ENCODE measurements around the gene DNAJC2.
"Not testable (repeated sequence)": the region's sequence is repeated elsewhere in the genome, so short reads cannot be mapped to it uniquely, and the experiment has no call there.

DNAJC2 gene

DNA sequence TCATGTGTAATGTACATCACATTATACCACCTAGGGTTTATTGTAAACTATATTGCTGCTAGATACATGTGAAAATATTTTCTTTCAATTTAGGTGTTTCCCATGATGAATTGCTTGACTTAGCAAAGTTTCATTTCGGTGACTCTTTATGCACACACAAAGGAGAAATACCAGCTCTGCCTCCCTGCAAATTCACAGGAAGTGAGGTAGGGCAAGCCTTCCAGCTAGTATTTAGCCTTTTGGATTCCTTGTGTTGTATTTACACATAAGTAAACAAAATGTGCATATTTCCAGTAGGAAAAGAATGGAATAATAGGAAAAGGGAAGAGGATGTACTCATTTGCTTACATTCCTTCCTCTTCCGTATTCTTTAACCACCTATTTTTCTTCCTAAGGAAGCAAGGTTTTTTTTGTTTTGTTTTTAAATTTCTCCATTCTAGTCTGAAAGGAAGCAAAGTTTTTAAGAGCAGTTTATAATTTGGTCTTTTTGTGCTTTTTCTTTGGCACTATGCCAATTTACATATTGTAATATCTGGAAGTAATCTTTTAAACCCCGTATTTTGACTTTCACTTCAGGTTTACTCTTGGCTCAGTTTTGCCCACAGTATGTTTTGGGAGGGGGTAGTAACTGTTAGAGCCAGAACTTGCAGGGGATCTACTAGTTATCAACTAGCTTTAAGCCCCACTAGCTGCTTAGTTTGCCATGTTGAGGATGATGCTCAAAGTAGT, 36.9 kb downstream of the DNAJC2 start:
- Histone ChIP-seq H3K9me3 (no peaks in the 10 kb centered on the region), H3K4me3 (no peak overlapping the region), H3K4me1 (no peaks in the 10 kb centered on the region), H3K36me3 (replicated peaks) (peaks cover 95% of the 10 kb centered on the region), H3K27me3 (ENCODE audit: low read depth) (no peaks in the 10 kb centered on the region)
- in situ Hi-C loops (cut with MboI; ENCODE audit: low sequenced_read_pairs), result no loop called here
- DNase-seq (ENCODE audit: low spot score in 2 of 2), result no peak

DNA sequence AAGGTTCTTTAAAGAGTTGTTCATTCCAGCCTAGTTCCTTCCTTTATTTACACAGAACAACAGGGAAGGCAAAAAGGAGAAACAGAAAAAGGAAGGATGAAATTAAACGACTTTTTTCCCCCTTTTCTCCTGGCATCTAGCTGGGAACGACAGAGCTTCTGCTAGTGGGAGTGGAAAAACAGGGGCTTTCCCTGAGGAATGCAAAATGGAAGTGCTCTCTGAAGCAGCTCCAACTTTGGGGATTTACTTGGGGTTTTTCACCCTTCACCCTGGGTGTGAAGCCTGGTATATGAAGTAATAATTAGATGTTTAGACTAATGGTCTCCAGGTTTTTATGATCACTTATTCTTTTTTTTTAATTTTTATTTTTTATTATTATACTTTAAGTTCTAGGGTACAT, 43.1 kb downstream of the DNAJC2 start:
- in situ Hi-C loops (cut with MboI; ENCODE audit: low sequenced_read_pairs), result no loop called here
- Histone ChIP-seq H3K4me3 (no peak overlapping the region), H3K36me3 (replicated peaks) (peaks cover 72% of the 10 kb centered on the region), H3K4me1 (peaks cover 14% of the 10 kb centered on the region), H3K9me3 (no peaks in the 10 kb centered on the region), H3K27me3 (ENCODE audit: low read depth) (no peaks in the 10 kb centered on the region)
- no peak for DNase-seq (ENCODE audit: low spot score in 2 of 2)

DNA sequence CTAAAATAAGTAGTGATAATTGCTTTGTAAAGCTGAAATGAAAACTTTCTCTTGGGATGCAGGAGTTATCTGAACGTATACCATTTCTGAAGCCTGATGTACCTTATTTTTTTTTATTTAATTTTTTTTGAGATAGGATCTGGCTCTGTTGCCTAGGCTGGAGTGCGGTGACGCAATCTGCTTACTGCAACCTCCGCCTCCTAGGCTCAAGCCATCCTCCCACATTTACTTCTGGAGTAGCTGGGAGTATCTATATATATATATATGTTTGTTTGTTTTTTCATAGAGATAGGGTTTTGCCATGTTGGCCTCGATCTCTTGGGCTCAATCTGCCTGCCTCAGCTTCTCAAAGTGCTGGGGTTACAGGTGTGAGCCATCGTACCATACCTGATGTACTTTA, 44.9 kb downstream of the DNAJC2 start:
- DNase-seq (ENCODE audit: low spot score in 2 of 2), result no peak
- H3K4me3 ChIP-seq, result no peak overlapping the region
- in situ Hi-C loops (cut with MboI; ENCODE audit: low sequenced_read_pairs), result no loop called here

DNA sequence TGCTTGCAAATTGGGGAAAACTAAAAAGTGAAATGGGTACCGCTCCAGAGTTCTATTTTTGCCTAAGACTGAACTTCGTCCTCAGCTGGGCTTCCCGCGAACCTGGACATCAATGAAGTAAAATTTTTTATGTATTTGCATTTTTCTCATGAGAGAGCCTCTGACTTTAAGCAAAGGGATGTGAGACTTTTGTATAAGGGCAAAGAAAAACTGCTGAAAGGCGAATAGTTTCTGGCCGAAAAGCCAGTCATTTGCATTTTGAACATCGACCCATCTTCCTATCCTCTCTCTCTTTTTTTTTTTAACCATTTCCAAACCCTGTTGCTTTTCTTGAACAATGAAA, 46.8 kb downstream of the DNAJC2 start:
- in situ Hi-C loops (cut with MboI; ENCODE audit: low sequenced_read_pairs), result no loop called here
- Histone ChIP-seq H3K36me3 (replicated peaks) (peaks cover 39% of the 10 kb centered on the region), H3K9me3 (no peaks in the 10 kb centered on the region), H3K27me3 (ENCODE audit: low read depth) (no peaks in the 10 kb centered on the region), H3K4me3 (peak overlapping the region; percentile 95), H3K4me1 (peaks cover 14% of the 10 kb centered on the region)
- DNase-seq (ENCODE audit: low spot score in 2 of 2), result no peak

More for the DNA sequence above, 44.9 kb downstream of the DNAJC2 start:
- H3K36me3 ChIP-seq (replicated peaks), result peaks cover 57% of the 10 kb centered on the region
- H3K4me1 ChIP-seq, result peaks cover 14% of the 10 kb centered on the region
- H3K9me3 ChIP-seq, result no peaks in the 10 kb centered on the region
- no peaks in the 10 kb centered on the region for H3K27me3 ChIP-seq (ENCODE audit: low read depth)

DNA sequence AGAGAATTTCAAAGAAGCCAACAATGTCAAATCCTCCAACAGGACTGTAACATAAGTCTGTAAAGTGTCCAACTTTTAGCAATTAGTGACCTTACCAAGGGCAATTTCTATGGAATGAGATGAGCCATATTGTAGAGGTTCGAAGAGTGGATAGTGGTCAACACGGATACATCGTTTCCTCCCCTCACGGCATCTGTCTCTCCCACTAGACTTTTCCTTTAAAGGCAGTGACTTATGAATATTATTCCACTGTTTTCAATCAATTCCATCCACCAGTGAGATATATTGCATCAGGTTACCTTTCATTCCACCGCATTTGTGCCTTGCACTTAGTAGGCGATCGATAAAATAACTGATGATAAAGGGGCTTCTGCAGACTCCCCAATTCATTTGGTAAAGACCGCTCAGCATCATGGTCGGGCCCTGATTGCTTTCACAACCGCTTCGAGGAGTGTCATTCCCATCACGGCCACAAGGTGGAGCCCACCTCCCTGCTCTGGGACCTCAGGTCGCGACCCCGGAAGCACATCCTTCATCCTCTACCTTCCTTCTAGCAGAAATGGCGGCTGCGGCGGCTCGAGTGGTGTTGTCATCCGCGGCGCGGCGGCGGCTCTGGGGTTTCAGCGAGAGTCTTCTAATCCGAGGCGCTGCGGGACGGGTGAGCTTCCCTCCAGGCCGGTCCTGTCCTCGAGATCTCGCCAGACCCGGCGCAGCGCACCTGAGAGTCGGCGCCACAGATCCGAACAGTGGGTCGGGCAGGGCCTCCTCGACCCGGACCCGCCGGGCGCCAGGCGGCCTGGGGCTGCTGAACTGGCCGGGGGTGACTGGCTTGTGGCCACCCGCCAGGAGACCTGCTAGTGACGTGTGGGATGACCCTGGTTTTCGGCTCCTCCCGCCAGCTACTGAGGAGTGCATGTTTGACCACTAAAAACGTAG, 47.4 kb downstream of the DNAJC2 start, which contains the start of gene PMPCB:
Gene PMPCB, plus strand, starts transcription at position 535 of the 936 bp plus-strand sequence. Its CDS starts 25 bp downstream, at position 560.
- Histone ChIP-seq H3K36me3 (replicated peaks) (peaks cover 33% of the 10 kb centered on the region), H3K4me1 (peaks cover 14% of the 10 kb centered on the region), H3K9me3 (no peaks in the 10 kb centered on the region), H3K4me3 (peak within 1 kb of the TSS; percentile 95), H3K27me3 (ENCODE audit: low read depth) (no peaks in the 10 kb centered on the region; the same call in 1 of the 2 replicates)
- in situ Hi-C loops (cut with MboI; ENCODE audit: low sequenced_read_pairs), result no loop called here
- peak; percentile 93 to 96 for DNase-seq (ENCODE audit: low spot score in 2 of 2)

DNA sequence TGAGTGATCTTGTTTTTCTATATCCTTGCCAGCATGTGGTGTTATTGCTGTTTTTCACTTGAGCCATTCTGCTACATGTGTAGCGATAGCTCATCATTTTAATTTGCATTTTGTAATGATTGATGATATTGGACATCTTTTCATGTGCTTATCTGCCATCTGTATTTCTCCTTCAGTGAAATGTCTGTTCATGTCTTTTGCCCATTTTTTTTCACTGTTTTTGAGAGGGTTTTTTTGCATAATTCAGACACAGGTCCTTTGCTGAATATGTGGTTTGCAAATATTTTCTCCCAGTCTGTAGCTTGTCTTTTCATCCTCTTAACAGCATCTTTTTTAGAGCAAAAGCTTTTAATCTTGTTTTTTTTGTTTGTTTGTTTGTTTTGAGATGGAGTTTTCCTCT, 51.0 kb downstream of the DNAJC2 start:
- Histone ChIP-seq H3K4me3 (no peak overlapping the region), H3K4me1 (peaks cover 11% of the 10 kb centered on the region), H3K9me3 (no peaks in the 10 kb centered on the region), H3K36me3 (replicated peaks) (peaks cover 4% of the 10 kb centered on the region; the same call in 1 of the 2 replicates), H3K27me3 (ENCODE audit: low read depth) (no peaks in the 10 kb centered on the region; the same call in 1 of the 2 replicates)
- DNase-seq (ENCODE audit: low spot score in 2 of 2), result no peak
- in situ Hi-C loops (cut with MboI; ENCODE audit: low sequenced_read_pairs), result no loop called here

DNA sequence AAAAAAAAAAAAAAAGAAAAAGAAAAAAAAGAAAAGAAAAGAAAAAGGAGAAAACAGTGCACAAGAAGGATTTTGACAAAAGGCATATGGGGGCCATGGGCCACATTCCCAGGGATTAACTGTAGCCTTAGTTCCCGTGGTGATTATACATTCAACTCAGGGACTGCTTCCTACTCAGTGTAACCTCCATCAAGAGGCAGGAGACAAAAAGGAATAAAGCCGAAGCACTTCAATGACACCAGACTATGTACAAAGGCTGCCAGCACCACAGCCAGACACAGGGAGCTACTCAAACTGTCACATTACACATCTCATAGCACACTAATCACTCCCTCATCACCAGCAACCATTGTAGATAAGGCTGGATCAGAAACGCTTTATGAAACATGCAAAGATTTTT, 52.4 kb downstream of the DNAJC2 start:
- DNase-seq (ENCODE audit: low spot score in 2 of 2), result no peak
- in situ Hi-C loops (cut with MboI; ENCODE audit: low sequenced_read_pairs), result no loop called here
- no peaks in the 10 kb centered on the region; the same call in 1 of the 2 replicates for H3K27me3 ChIP-seq (ENCODE audit: low read depth)
- peaks cover 5% of the 10 kb centered on the region for H3K4me1 ChIP-seq
- no peak overlapping the region for H3K4me3 ChIP-seq
- no peaks in the 10 kb centered on the region for H3K36me3 ChIP-seq (replicated peaks)
- H3K9me3 ChIP-seq, result no peaks in the 10 kb centered on the region

DNA sequence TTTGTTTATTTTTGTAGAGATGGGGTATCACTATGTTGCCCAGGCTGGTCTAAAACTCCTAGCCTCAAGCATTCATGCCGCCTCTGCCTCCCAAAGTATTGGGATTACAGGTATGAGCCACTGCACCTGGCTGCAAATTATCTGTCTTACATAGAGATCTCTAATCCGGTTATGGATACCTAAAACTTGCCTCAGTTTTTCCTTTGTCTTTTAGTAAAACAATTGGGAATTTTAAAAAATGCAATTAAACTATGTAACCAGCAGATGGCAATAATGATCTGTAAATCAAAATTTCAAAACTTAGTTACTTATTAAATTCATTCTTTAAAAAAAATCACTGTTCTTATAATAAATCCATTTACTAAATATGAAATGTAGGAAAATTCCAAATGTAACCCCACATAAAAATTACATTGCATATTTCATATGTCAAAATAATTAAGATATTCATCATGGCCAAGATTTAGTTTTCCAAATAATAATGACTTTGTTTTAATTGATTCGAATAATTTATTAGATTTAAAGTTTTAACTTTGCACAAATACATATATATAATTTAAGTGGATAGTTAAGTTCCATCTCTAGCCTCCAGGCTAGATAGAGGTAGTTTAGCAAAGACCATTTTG, 61.7 kb downstream of the DNAJC2 start:
- H3K27me3 ChIP-seq (ENCODE audit: low read depth); in situ Hi-C loops (cut with MboI; ENCODE audit: low sequenced_read_pairs); H3K36me3 ChIP-seq (replicated peaks); DNase-seq (ENCODE audit: low spot score in 2 of 2); H3K4me3 ChIP-seq; H3K9me3 ChIP-seq; H3K4me1 ChIP-seq: not testable (repeated sequence)

DNA sequence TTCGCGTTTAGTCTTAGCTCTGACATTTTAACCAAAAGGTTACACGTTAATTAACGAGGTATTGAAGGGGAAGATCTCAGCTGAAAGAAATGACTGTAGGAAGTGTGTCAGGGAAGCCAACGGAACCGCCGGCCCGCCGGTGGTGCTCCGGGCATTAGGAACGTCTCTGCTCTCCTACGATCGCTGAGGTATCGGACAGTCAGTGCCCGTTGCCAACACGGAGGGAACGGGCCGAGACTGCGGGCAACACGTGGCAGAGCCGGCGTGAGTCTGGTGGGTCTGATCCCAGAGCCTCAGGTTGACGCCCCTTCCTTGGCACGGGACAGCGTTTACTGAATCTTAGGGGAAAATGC, 63.8 kb downstream of the DNAJC2 start:
- H3K4me3 ChIP-seq; in situ Hi-C loops (cut with MboI; ENCODE audit: low sequenced_read_pairs); DNase-seq (ENCODE audit: low spot score in 2 of 2); H3K4me1 ChIP-seq; H3K36me3 ChIP-seq (replicated peaks); H3K27me3 ChIP-seq (ENCODE audit: low read depth); H3K9me3 ChIP-seq: not testable (repeated sequence)

DNA sequence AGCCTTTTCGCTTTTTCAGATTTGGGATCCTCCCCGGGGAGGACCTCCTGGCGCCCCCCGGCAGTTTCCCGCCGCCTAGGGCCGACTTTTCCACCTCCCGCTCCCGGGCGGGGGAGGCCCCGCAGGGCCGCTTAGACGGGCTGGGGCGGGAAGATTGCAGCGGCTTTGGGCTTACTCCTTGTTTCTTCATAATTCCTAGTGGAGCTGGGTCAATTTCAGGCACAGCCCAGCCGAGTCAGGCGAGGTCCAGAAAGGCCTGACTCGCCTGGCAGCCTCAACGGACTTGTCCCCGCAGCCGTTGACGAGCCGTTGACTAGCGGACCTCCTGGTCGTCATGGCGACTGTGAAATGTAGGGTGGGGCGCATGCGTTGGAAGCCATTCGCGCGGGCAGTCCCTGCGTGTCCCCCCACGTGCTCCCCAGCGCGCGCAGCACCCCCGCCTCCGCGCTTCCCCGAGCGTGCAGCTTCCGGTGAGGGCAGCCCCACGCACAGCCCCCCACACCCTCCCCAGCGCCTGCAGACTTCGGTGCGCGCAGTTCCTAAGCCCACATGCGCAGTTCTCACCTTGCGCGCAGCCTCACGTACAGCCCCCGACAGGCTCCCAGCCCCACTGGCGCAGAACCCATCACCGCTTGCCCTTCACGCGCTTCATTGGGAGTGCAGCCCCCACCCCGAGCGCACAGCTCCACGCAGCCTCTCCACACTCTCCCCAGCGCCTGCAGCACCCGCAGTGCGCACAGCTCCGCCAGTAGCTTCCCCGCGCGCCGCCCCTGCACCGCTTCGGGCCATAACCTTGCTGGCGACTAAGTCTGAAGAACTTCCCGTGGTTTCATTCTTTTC, 64.4 kb downstream of the DNAJC2 start:
- in situ Hi-C loops (cut with MboI; ENCODE audit: low sequenced_read_pairs); H3K4me1 ChIP-seq; H3K27me3 ChIP-seq (ENCODE audit: low read depth); H3K36me3 ChIP-seq (replicated peaks); H3K9me3 ChIP-seq: not testable (repeated sequence)
- peak overlapping the region; percentile 27 for H3K4me3 ChIP-seq
- DNase-seq (ENCODE audit: low spot score in 2 of 2), result peak in 1 of 2 experiments; percentile 72

DNA sequence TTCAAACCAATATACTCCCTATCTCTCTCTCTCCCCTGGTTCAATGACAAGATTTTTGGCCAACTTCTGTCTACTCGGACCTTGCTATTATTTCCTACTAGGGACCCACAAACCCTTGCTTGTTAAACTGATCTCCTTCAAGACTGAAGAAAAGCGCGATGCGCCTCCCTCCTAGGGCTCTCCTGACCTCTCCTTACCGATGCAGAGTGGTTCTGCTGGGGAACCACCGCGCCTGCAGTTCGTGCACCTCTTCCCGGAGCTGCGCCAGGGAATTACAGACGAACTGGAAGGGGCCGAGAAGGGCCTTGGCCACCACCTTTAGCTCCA, 65.0 kb downstream of the DNAJC2 start:
- H3K4me1 ChIP-seq; H3K9me3 ChIP-seq; in situ Hi-C loops (cut with MboI; ENCODE audit: low sequenced_read_pairs); H3K36me3 ChIP-seq (replicated peaks); H3K27me3 ChIP-seq (ENCODE audit: low read depth): not testable (repeated sequence)
- peak overlapping the region; percentile 27 for H3K4me3 ChIP-seq
- DNase-seq (ENCODE audit: low spot score in 2 of 2), result peak in 1 of 2 experiments; percentile 53

DNA sequence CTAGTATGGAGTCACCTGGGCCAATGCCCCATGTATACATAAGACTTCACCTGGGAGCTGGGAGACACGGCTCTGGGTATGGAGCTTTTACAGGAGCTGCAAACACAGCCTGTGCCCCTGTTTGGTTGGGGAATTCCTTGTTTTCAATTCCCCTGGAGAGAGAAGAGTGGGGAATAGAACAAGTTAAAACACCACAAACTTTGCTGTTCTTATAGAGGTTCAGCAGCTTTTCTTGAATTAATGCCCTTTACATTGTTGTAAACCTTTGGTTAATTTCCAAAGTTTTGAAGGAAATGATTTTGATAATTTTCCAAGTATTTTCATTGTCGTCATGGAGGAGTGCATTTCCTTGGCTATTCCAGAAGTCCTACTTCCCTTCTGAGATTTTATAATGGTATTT, 66.4 kb downstream of the DNAJC2 start:
- H3K36me3 ChIP-seq (replicated peaks); H3K27me3 ChIP-seq (ENCODE audit: low read depth); H3K4me3 ChIP-seq; DNase-seq (ENCODE audit: low spot score in 2 of 2); in situ Hi-C loops (cut with MboI; ENCODE audit: low sequenced_read_pairs); H3K9me3 ChIP-seq; H3K4me1 ChIP-seq: not testable (repeated sequence)

DNA sequence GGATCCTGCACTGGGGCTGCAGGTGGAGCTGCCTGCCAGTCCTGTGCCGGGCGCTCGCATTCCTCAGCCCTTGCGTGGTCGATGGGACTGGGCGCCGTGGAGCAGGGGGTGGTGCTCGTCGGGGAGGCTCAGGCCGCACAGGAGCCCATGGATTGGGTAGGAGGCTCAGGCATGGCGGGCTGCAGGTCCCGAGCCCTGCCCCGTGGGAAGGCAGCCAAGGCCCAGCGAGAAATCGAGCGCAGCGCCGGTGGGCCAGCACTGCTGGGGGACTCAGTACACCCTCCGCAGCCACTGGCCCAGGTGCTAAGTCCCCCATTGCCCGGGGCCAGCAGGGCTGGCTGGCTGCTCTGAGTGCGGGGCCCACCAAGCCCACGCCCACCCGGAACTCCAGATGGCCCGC, 69.7 kb downstream of the DNAJC2 start:
- DNase-seq (ENCODE audit: low spot score in 2 of 2); H3K36me3 ChIP-seq (replicated peaks); H3K4me3 ChIP-seq; H3K9me3 ChIP-seq; H3K27me3 ChIP-seq (ENCODE audit: low read depth); in situ Hi-C loops (cut with MboI; ENCODE audit: low sequenced_read_pairs); H3K4me1 ChIP-seq: not testable (repeated sequence)
